Measurements from ENCODE around the gene PAN2.
"Not testable (repeated sequence)": the region's sequence is repeated elsewhere in the genome, so short reads cannot be mapped to it uniquely, and the experiment has no call there.

The PAN2 gene

GRCh38 chr12:56308714-56309113 lies 25.1 kb downstream of the PAN2 start:
- no peak for DNase-seq (ENCODE audit: low spot score)

- DNase-seq (ENCODE audit: low spot score) = no peak
Observed at GRCh38 chr12:56307221-56307965, 26.4 kb downstream of the PAN2 start.

DNA sequence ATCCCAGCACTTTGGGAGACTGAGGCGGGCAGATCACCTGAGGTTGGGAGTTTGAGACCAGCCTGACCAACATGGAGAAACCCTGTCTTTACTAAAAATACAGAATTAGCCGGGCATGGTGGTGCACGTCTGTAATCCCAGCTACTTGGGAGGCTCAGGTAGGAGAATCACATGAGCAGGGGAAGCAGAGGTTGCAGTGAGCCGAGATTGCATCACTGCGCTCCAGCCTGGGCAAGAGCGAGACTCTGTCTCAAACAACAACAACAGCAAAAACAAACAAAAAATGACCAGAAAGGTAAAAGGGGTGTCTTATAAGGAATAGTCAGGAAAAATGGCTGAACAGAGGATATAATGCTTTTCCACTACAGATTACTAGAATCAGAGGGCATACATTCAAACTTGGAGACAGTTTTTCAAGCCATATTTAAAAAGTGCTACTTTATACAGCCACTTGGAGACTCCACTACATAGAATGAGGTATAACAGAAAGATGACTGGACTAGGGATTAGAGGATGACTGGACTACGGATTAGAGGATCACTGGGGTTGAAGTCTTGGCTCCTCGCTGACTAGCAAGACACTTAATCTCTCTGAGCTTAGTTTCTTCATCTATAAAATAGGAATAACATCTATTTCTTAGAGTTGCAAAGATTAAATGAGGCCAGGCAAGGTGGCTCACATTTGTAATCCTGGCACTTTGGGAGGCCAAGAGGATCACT lies 28.8 kb downstream of the PAN2 start:
- no peak for DNase-seq (ENCODE audit: low spot score)

GRCh38 chr12:56304276-56304675 lies 29.5 kb downstream of the PAN2 start:
- no peak for DNase-seq (ENCODE audit: low spot score)

- peak; percentile 23 for DNase-seq (ENCODE audit: low spot score)
Observed at GRCh38 chr12:56300644-56301464, 32.9 kb downstream of the PAN2 start.

DNA sequence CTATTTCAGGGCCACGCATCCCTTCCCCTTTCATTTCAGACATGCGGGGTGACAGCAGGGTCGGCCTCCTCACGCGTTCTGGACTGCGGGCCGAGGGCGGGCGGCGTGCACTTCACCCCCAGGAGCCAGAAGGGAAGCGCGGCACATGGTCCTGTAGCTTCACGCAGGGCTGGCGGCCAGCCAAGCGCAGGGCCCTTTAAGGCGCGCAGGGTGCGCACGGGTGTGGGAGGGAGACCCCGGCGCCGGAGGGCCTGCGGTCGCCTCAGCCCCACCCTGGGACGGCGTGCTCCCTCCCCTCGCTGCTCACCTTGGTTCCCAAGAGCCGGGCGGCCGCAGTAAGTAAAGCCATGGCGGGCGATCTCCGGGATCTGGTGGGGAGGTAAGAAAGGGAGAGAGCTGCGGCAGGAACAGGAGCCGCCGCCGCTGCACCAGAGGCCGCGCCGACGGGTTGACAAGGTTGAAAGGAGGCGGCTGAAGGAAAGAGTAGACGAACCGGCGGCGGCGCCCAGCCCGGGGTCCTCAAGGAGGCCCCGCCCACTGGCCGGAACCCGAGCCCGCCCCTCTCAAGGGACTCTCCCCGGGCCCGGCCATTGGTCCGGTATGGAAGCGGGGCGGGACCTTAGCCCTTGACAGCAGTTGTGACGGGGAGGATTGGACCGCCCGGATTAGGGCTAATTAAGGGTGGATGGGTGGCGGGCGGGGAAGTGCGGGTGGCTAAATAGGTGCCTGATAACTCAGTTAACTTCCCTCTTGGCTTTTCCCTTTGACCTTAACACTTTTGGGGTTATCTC lies 33.8 kb downstream of the PAN2 start, which contains the start of gene CS:
CS (minus strand) TSS at position 478 of the 791 bp plus-strand sequence; CDS start at position 349, 129 bp downstream.
- peak; percentile 97 for DNase-seq (ENCODE audit: low spot score)

GRCh38 chr12:56299308-56299852 lies 34.4 kb downstream of the PAN2 start:
- peak; percentile 10 for DNase-seq (ENCODE audit: low spot score)

DNA sequence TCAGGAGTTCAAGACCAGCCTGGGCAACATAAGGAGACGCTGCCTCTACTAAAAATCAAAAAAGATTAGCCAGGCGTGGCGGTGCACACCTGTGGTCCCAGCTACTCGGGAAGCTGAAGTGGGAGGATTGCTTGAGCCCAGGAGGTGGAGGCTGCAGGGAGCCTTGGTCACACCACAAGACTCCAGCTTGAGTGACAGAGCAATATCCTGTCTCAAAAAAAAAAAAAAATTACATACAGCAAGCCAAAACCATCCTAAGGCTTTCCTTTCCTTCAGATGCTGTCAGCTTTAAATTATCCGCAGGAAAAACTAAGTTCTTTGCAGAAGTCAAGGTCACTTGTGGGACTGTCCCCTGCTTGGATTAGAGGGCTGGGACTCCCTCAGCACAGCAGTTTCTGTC lies 35.0 kb downstream of the PAN2 start:
- no peak for DNase-seq (ENCODE audit: low spot score)

DNA sequence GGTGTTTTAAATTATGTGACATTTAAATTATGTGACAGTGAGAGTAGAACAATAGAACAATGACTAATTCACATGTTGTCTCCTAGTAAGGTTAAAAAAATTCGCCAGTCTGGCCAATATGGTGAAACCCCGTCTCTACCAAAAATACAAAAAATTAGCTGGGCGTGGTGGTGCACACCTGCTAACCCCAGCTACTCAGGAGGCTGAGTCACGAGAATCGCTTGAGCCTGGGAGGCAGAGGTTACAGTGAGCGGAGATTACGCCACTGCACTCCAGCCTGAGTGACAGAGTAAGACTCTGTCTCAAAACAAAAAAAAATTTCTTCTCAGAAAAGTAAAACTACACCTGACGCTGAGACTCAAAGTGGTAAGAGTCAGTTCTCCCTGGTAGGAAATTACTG lies 36.4 kb downstream of the PAN2 start:
- DNase-seq (ENCODE audit: low spot score) = no peak

DNA sequence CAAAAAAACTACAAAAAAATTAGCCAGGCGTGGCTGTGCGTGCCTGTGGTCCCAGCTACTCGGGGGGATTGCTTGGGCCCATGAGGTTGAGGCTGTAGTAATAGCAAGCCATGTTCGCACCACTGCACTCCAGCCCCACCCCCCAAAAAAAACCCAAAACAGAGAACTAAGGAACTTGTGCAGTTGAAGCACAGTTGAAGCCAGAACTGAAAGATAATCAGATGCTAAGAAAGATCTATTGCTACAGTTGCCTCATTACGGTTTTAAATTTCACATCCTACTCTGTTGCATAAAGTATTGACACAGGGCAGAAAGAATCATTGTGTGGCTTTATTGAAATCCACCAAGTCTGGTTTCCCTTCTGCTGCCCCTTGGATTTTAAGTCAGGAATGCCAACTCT lies 37.5 kb downstream of the PAN2 start:
- no peak for DNase-seq (ENCODE audit: low spot score)

GRCh38 chr12:56293795-56294194 lies 40.0 kb downstream of the PAN2 start:
- DNase-seq (ENCODE audit: low spot score) = no peak

GRCh38 chr12:56288705-56289387 lies 45.0 kb downstream of the PAN2 start:
- no peak for DNase-seq (ENCODE audit: low spot score)

DNA sequence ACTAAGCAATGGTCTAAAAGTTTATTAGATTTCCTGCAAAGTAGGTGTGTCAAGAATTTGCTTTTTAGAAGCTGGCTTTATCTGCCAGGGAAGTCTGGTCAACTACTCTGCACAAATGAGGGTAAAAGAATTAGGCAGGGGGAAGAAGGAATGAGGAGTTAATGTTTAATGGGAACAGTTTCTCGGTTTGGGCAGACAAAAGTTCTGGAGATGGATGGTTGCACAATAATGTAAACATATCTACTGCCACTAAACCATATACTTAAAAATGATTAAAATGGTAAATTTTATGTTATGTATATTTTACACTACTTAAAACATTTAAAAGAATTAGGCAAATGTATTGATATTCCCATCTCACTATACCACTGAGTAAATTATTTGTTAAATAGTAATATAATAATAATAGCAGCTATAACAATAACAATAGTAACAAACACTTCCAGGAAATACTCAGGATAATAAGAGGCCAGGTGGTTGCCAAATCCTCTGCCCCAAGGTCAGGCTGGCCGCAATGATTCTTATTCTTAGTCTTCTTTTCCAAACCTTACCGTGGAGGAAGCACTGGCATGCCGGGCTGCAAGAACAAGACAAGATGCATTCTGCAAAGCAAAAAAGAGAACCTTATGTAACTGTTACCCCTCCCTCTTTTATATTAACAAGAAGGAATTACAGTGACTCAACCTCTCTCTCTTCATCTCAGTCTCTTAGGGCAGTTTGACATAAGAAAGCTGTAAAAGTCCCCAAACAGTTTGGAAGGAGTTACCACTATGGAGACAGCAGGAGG lies 47.6 kb downstream of the PAN2 start:
- DNase-seq (ENCODE audit: low spot score) = no peak

GRCh38 chr12:56284263-56284662 lies 49.5 kb downstream of the PAN2 start:
- not testable (repeated sequence) for DNase-seq (ENCODE audit: low spot score)

GRCh38 chr12:56282579-56282978 lies 51.2 kb downstream of the PAN2 start:
- DNase-seq (ENCODE audit: low spot score) = no peak

DNA sequence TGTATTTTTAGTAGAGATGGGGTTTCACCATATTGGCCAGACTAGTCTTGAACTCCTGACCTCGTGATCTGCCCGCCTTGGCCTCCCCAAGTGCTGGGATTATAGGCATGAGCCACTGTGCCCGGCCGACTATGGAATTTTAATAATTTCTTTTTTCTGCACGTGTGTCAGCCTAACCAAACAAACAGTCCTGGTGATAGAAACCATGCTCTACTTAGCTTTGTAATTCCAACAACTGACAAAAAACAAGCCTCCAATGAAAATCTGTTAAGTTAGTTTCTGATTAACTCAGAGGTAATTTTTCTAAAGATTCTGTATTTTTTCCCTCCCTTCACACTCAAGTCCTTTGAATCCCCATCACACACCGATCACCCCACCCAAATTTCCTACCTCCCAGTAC lies 51.8 kb downstream of the PAN2 start:
- no peak for DNase-seq (ENCODE audit: low spot score)

DNA sequence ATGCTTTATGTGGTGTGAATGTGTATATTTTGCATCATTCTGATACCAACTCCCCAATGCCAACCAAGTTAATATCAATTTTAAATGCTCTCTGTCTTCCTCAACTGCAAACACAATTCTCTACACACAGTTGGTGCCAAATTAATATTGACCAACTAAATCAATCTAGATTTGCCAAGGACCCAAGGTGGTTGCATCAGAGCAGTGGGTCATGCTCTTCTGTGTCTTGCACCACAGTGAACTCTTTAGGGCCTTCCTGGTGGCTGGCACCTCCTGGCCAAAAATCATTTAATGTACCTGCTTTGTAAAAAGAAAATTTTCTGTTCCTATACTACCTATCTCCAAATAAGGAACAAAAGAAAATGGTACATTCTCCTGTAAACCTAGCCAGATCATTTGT lies 53.0 kb downstream of the PAN2 start:
- no peak for DNase-seq (ENCODE audit: low spot score)

DNA sequence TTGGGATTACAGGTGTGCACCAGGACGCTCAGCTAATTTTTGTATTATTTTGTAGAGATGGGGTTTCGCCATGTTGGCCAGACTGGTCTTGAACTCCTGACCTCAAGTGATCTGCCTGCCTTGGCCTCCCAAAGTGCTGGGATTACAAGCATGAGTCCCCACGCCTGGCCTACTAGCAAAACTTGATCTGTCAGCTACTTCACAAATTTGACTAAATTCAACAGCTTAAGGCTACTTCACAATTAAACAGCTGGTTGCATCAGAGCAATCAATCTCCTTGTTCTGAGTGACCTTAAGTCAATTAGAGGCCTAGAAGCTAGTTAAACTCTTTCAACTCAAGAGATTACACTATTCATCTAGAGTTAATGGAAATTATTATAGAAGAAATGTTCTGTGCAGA lies 54.9 kb downstream of the PAN2 start:
- no peak for DNase-seq (ENCODE audit: low spot score)

- no peak for DNase-seq (ENCODE audit: low spot score)
Observed at GRCh38 chr12:56274299-56274698, 59.5 kb downstream of the PAN2 start.

- DNase-seq (ENCODE audit: low spot score) = not testable (repeated sequence)
Observed at GRCh38 chr12:56272468-56272867, 61.3 kb downstream of the PAN2 start.

Data from hepatic stellate cell (primary cell).